HG03097 (cell line): ENCODE results near the gene HSD3B7.
"Not testable (repeated sequence)": the region's sequence is repeated elsewhere in the genome, so short reads cannot be mapped to it uniquely, and the experiment has no call there.

Experiments
- ATAC-seq: cut with Tn5 transposase; IDR thresholded peaks from one replicate; pipeline ENCODE4 v1.9.1; 2021; ENCODE audit not compliant: unreplicated experiment, low FRiP score

Gene HSD3B7

GRCh38 chr16:31017756-31018155 is 32.7 kb downstream of the HSD3B7 start:
- ATAC-seq, result not testable (repeated sequence)

GRCh38 chr16:31020536-31020935 is 35.5 kb downstream of the HSD3B7 start:
- ATAC-seq, result no peak

GRCh38 chr16:31022544-31023251 is 37.7 kb downstream of the HSD3B7 start:
- no peak for ATAC-seq

- no peak for ATAC-seq
Measured at GRCh38 chr16:31023252-31023602, 38.2 kb downstream of the HSD3B7 start.

- ATAC-seq, result no peak
Measured at GRCh38 chr16:31023627-31024226, 38.7 kb downstream of the HSD3B7 start.

GRCh38 chr16:31025339-31025738 is 40.3 kb downstream of the HSD3B7 start:
- no peak for ATAC-seq

GRCh38 chr16:31029272-31029671 is 44.3 kb downstream of the HSD3B7 start:
- no peak for ATAC-seq

- no peak for ATAC-seq
Measured at GRCh38 chr16:31031276-31031675, 46.3 kb downstream of the HSD3B7 start.

GRCh38 chr16:31032736-31033708 is 48.0 kb downstream of the HSD3B7 start, which contains the start of gene STX4:
TSS of gene STX4 (plus strand) at chr16:31033558. CDS start at chr16:31033806, 248 bp downstream.
- ATAC-seq, result peak; percentile 67

GRCh38 chr16:31033709-31034492 is 48.9 kb downstream of the HSD3B7 start:
- peak; percentile 46 for ATAC-seq

- no peak for ATAC-seq
Measured at GRCh38 chr16:31036691-31037090, 51.7 kb downstream of the HSD3B7 start.
